Stimulated activated naive CD8-positive, alpha-beta T cell treated with anti-CD3 and anti-CD28 coated beads, Interleukin-15, Interleukin-2, amounts not matched to agents 100 ng/mL and 50 ng/mL, for 24 hours (primary cell): ENCODE data around the gene LRRC55.

Experiments used
- H3K27ac Mint-ChIP-seq: one replicate; pipeline ENCODE4 v1.8.0; 2021; ENCODE audit warnings: mild to moderate bottlenecking, mixed read lengths
- H3K27me3 Mint-ChIP-seq: one replicate; pipeline ENCODE4 v1.8.0; 2021; ENCODE audit warnings: mixed read lengths
- H3K36me3 Mint-ChIP-seq: one replicate; pipeline ENCODE4 v1.8.0; 2021; ENCODE audit warnings: low read depth, mixed read lengths
- H3K4me1 Mint-ChIP-seq: one replicate; pipeline ENCODE4 v1.8.0; 2021; ENCODE audit warnings: low read depth, mixed read lengths
- H3K4me3 Mint-ChIP-seq: one replicate; pipeline ENCODE4 v1.8.0; 2021; ENCODE audit warnings: mild to moderate bottlenecking, mixed read lengths
- H3K9me3 Mint-ChIP-seq: one replicate; pipeline ENCODE4 v1.8.0; 2021; ENCODE audit warnings: mixed read lengths

LRRC55 gene

DNA sequence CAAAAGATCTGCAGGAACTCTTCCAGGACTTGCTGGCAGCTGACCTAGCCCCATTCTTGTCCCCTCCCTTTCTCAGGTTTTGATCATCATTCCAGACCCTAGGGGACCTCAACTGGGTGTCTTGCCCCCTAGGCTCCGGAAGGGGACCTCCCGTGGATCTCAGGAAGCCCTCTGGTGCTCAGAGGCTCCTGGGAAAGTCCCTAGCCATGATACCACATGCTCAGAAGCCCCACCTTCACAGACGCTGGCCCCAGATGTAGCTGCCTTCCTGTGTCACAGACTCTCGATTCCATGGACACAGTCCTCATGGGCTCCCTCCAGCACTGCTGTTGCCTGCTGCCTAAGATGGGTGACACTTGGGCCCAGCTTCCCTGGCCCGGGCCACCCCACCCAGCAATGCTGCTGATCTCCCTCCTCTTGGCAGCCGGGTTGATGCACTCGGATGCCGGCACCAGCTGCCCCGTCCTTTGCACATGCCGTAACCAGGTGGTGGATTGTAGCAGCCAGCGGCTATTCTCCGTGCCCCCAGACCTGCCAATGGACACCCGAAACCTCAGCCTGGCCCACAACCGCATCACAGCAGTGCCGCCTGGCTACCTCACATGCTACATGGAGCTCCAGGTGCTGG lies at the start of gene LRRC55:
Gene LRRC55, plus strand, starts transcription at position 276 of the 628 bp plus-strand sequence. Its CDS starts 70 bp downstream, at position 346.
- no peaks in the 10 kb centered on the region for H3K4me1 Mint-ChIP-seq
- no peaks in the 10 kb centered on the region for H3K9me3 Mint-ChIP-seq
- no peak within 1 kb of the TSS for H3K4me3 Mint-ChIP-seq
- H3K27me3 Mint-ChIP-seq = peaks cover 39% of the 10 kb centered on the region
- no peak within 1 kb of the TSS for H3K27ac Mint-ChIP-seq
- H3K36me3 Mint-ChIP-seq = no peaks in the 10 kb centered on the region

DNA sequence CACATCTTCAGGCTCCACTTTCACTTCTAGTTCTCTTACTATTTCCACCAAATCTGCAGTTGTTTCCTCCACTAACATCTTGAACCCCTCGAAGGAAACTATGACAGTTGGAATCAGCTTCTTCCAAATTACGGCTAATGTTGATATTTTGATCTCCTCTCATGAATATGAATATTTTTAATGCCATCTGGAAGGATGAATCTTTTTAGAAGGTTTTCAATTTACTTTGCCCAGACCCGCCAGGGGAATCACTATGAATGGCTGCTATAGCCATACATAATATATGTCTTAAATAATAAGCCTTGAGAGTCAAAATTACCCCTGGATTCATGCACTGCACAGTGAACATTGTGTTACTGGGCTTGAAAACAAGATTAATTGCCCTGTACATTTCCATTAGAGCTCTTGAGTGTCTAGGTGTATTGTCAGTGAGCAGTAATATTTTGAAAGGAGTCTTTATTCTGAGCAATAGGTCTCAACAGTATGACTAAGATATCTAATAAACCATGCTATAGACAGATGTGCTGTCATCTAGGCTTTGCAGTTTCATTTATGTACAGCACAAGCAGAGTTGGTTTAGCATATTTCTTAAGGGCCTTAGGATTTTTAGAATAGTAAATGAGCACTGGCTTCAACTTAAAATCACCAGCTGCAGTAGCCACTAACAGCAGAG lies 48.3 kb upstream of the LRRC55 start:
- Mint-ChIP-seq H3K27me3 (peaks cover 25% of the 10 kb centered on the region), H3K9me3 (no peaks in the 10 kb centered on the region), H3K36me3 (no peaks in the 10 kb centered on the region), H3K27ac (no peak overlapping the region), H3K4me3 (no peak overlapping the region), H3K4me1 (no peaks in the 10 kb centered on the region)

DNA sequence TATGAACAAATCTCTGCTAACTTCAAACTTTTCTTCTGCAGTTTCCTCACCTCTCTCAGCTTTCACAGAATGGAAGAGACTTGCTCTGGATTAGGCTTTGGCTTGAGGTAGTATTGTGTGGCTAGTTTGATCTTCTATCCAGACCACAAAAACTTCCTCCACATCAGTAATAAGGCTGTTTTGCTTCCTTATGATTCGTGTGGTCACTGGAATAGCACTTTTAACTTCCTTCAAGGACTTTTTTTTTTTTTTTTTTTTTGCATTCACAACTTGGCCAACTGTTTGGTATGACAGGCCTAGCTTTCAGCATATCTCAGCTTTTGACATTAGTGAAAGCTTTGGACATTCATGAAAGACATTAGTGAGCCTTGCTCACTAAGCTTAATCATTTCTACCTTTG lies 47.5 kb upstream of the LRRC55 start:
- H3K36me3 Mint-ChIP-seq = no peaks in the 10 kb centered on the region
- peaks cover 25% of the 10 kb centered on the region for H3K27me3 Mint-ChIP-seq
- H3K9me3 Mint-ChIP-seq = no peaks in the 10 kb centered on the region
- no peak overlapping the region for H3K27ac Mint-ChIP-seq
- H3K4me3 Mint-ChIP-seq = no peak overlapping the region
- no peaks in the 10 kb centered on the region for H3K4me1 Mint-ChIP-seq

- H3K36me3 Mint-ChIP-seq = no peaks in the 10 kb centered on the region
- no peak overlapping the region for H3K27ac Mint-ChIP-seq
- no peaks in the 10 kb centered on the region for H3K4me1 Mint-ChIP-seq
- H3K4me3 Mint-ChIP-seq = no peak overlapping the region
- peaks cover 25% of the 10 kb centered on the region for H3K27me3 Mint-ChIP-seq
- no peaks in the 10 kb centered on the region for H3K9me3 Mint-ChIP-seq
These were observed 46.6 kb upstream of the LRRC55 start for GRCh38 chr11:57135020-57135751.

- H3K27ac Mint-ChIP-seq = no peak overlapping the region
- peaks cover 14% of the 10 kb centered on the region for H3K27me3 Mint-ChIP-seq
- no peaks in the 10 kb centered on the region for H3K9me3 Mint-ChIP-seq
- no peaks in the 10 kb centered on the region for H3K36me3 Mint-ChIP-seq
- no peaks in the 10 kb centered on the region for H3K4me1 Mint-ChIP-seq
- H3K4me3 Mint-ChIP-seq = no peak overlapping the region
These were observed 41.2 kb upstream of the LRRC55 start for GRCh38 chr11:57140568-57140967.

GRCh38 chr11:57143459-57143858 lies 38.3 kb upstream of the LRRC55 start:
- Mint-ChIP-seq H3K9me3 (no peaks in the 10 kb centered on the region), H3K27me3 (peaks cover 8% of the 10 kb centered on the region), H3K27ac (no peak overlapping the region), H3K4me3 (no peak overlapping the region), H3K4me1 (no peaks in the 10 kb centered on the region), H3K36me3 (no peaks in the 10 kb centered on the region)

- Mint-ChIP-seq H3K36me3 (no peaks in the 10 kb centered on the region), H3K4me3 (no peak overlapping the region), H3K27me3 (peaks cover 10% of the 10 kb centered on the region), H3K4me1 (no peaks in the 10 kb centered on the region), H3K27ac (no peak overlapping the region), H3K9me3 (no peaks in the 10 kb centered on the region)
These were observed 37.7 kb upstream of the LRRC55 start for GRCh38 chr11:57144075-57144474.

DNA sequence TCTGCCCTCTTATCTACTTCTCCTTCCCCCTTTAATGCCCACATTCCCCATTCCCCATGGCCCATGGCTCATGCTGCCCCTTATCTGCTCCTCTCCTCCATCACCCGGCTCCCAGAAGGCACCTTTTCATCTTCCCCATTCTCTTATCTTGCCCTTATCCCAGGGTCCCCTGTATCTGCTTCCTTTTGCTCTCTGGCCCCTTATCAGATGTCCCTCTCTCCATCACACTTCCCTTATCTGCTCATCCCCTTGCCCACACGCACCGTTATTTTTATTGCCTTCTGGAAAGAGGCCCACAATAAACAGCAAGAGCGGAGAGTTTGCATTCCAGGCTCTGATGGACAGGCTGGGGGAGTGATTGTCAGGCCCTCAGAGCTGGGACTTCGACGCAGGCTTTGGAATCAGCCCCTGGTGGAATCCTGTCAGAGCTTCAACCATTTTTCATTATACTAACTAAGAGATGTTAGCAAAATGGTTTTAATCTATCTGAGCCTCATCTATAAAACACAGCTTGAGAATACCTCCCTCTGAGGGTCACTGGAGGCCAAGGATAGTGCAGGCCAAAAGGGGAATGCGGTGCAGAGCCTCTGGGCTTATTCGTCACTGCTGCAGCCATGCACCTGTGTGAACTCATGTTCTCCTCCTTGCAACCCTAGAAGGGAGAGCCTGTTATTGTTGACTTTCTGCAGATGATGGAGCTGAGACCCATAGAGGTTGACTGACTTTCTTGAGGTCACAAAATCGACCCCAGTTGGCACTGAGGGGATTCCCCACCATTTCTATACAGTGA lies 37.0 kb upstream of the LRRC55 start:
- Mint-ChIP-seq H3K36me3 (no peaks in the 10 kb centered on the region), H3K27me3 (peaks cover 10% of the 10 kb centered on the region), H3K4me3 (no peak overlapping the region), H3K9me3 (no peaks in the 10 kb centered on the region), H3K27ac (no peak overlapping the region), H3K4me1 (no peaks in the 10 kb centered on the region)

GRCh38 chr11:57146301-57146700 lies 35.5 kb upstream of the LRRC55 start:
- Mint-ChIP-seq H3K4me3 (no peak overlapping the region), H3K9me3 (no peaks in the 10 kb centered on the region), H3K27me3 (peaks cover 14% of the 10 kb centered on the region), H3K36me3 (no peaks in the 10 kb centered on the region), H3K27ac (no peak overlapping the region), H3K4me1 (no peaks in the 10 kb centered on the region)

GRCh38 chr11:57148621-57149020 lies 33.1 kb upstream of the LRRC55 start:
- Mint-ChIP-seq H3K27ac (no peak overlapping the region), H3K4me3 (no peak overlapping the region), H3K27me3 (peaks cover 13% of the 10 kb centered on the region), H3K9me3 (no peaks in the 10 kb centered on the region), H3K4me1 (no peaks in the 10 kb centered on the region), H3K36me3 (no peaks in the 10 kb centered on the region)

GRCh38 chr11:57150454-57150917 lies 31.3 kb upstream of the LRRC55 start:
- Mint-ChIP-seq H3K27me3 (peaks cover 17% of the 10 kb centered on the region), H3K36me3 (no peaks in the 10 kb centered on the region), H3K27ac (no peak overlapping the region), H3K4me3 (no peak overlapping the region), H3K4me1 (no peaks in the 10 kb centered on the region), H3K9me3 (no peaks in the 10 kb centered on the region)

GRCh38 chr11:57152134-57152533 lies 29.6 kb upstream of the LRRC55 start:
- H3K9me3 Mint-ChIP-seq = no peaks in the 10 kb centered on the region
- H3K4me1 Mint-ChIP-seq = no peaks in the 10 kb centered on the region
- peaks cover 22% of the 10 kb centered on the region for H3K27me3 Mint-ChIP-seq
- H3K4me3 Mint-ChIP-seq = no peak overlapping the region
- no peak overlapping the region for H3K27ac Mint-ChIP-seq
- no peaks in the 10 kb centered on the region for H3K36me3 Mint-ChIP-seq

GRCh38 chr11:57153448-57153847 lies 28.3 kb upstream of the LRRC55 start:
- H3K4me3 Mint-ChIP-seq = no peak overlapping the region
- peaks cover 22% of the 10 kb centered on the region for H3K27me3 Mint-ChIP-seq

GRCh38 chr11:57154739-57155138 lies 27.0 kb upstream of the LRRC55 start:
- H3K36me3 Mint-ChIP-seq = no peaks in the 10 kb centered on the region
- no peak overlapping the region for H3K27ac Mint-ChIP-seq
- peaks cover 20% of the 10 kb centered on the region for H3K27me3 Mint-ChIP-seq
- no peak overlapping the region for H3K4me3 Mint-ChIP-seq
- no peaks in the 10 kb centered on the region for H3K4me1 Mint-ChIP-seq
- H3K9me3 Mint-ChIP-seq = no peaks in the 10 kb centered on the region

More at GRCh38 chr11:57153448-57153847, 28.3 kb upstream of the LRRC55 start:
- Mint-ChIP-seq H3K9me3 (no peaks in the 10 kb centered on the region), H3K4me1 (no peaks in the 10 kb centered on the region), H3K27ac (no peak overlapping the region), H3K36me3 (no peaks in the 10 kb centered on the region)

GRCh38 chr11:57155400-57155799 lies 26.4 kb upstream of the LRRC55 start:
- Mint-ChIP-seq H3K9me3 (no peaks in the 10 kb centered on the region), H3K27ac (no peak overlapping the region), H3K4me1 (no peaks in the 10 kb centered on the region), H3K27me3 (peaks cover 16% of the 10 kb centered on the region), H3K4me3 (no peak overlapping the region), H3K36me3 (no peaks in the 10 kb centered on the region)
